Measurements from ENCODE around the gene NOXA1. TPM values are rescaled to one million over a fixed set of nuclear protein-coding genes. Genes with fewer than 3 reads are reported as not detected.

Gene NOXA1
- total and polyA plus RNA-seq, 2 of the 8 experiments (the other 6 are each of a cell fraction or from before 2014, with no cell fraction given): 0.34 to 0.91 TPM

- CTCF ChIA-PET (ENCODE audit: partially characterized antibody): interaction anchor here (0.7 to 1.3 kb wide), 7 partner anchors 12 to 155 kb away, joined by 3 to 5 read pairs (median 3); partner anchors contain the start of gene NRARP
- Histone ChIP-seq H3K27me3 (replicated peaks in 1 of 4; ENCODE audit: control insufficient read depth in 3 of 4, extremely low read depth in 1 of 4, insufficient read depth in 3 of 4, low read length in 3 of 4) (peaks cover 0 to 9% (median 3%) of the 10 kb centered on the region in 4 experiments; a peak in 4 of 7 replicates), H3K27ac (ENCODE audit: low read depth, low read length) (no peak overlapping the region), H2BK15ac (ENCODE audit: low read length) (no peak overlapping the region), H2AFZ (ENCODE audit: low read length) (no peak overlapping the region), H2BK12ac (ENCODE audit: low read depth, low read length) (no peak overlapping the region), H3K4ac (replicated peaks; ENCODE audit: insufficient read length, low read depth, low read length) (no peak overlapping the region), H3K79me1 (ENCODE audit: low read depth, low read length) (peaks cover 3% of the 10 kb centered on the region; the same call in 1 of the 2 replicates), H3K9ac (replicated peaks in 1 of 4; ENCODE audit: extremely low read depth in 1 of 4, low read depth in 3 of 4, low read length in 3 of 4) (no peak overlapping the region), H3K23me2 (ENCODE audit: low read depth, low read length) (peaks cover 15% of the 10 kb centered on the region; the same call in 1 of the 2 replicates), H3K18ac (ENCODE audit: extremely low read depth, low read length) (no peak overlapping the region), H4K20me1 (replicated peaks in 1 of 2; ENCODE audit: control insufficient read depth in 1 of 2, insufficient read depth in 2 of 2, low read length in 2 of 2) (peaks cover 0 to 13% of the 10 kb centered on the region in 2 experiments), H3K4me1 (replicated peaks in 1 of 4; ENCODE audit: control insufficient read depth in 3 of 4, insufficient read depth in 4 of 4, low read length in 3 of 4) (peaks cover 0 to 27% (median 21%) of the 10 kb centered on the region in 4 experiments; a peak in 6 of 7 replicates), H3K9me3 (ENCODE audit: insufficient read depth in 2 of 2, low read depth in 1 of 2, low read length in 1 of 2) (no peaks in the 10 kb centered on the region; a peak in 1 of 4 replicates), H3K56ac (replicated peaks; ENCODE audit: insufficient read length, low read depth, low read length) (no peak overlapping the region), H4K5ac (ENCODE audit: insufficient read length, low read depth, low read length) (no peak overlapping the region), H2BK5ac (ENCODE audit: low read depth, low read length) (no peak overlapping the region), H4K8ac (ENCODE audit: extremely low read depth, insufficient read depth, low read length) (no peak overlapping the region), H3K4me2 (ENCODE audit: insufficient read depth in 1 of 2, low read depth in 2 of 2, low read length in 2 of 2) (no peak overlapping the region), H3K36me3 (ENCODE audit: control insufficient read depth in 2 of 4, insufficient read depth in 4 of 4, low read length in 3 of 4) (peaks cover 0 to 14% (median 7%) of the 10 kb centered on the region in 4 experiments; a peak in 7 of 8 replicates), H2BK120ac (replicated peaks; ENCODE audit: low read depth, low read length) (no peak overlapping the region), H2AK5ac (ENCODE audit: low read depth, low read length) (no peak overlapping the region), H3K79me2 (ENCODE audit: control insufficient read depth in 1 of 2, insufficient read depth in 2 of 2, low read length in 2 of 2) (no peaks in the 10 kb centered on the region; a peak in 1 of 4 replicates), H2BK20ac (ENCODE audit: low read length) (no peak overlapping the region), H4K91ac (replicated peaks; ENCODE audit: insufficient read length, low read length) (no peak overlapping the region), H3K23ac (ENCODE audit: insufficient read length) (no peak overlapping the region), H3K4me3 (ENCODE audit: extremely low read depth in 1 of 4, insufficient read depth in 2 of 4, low read depth in 3 of 4, low read length in 4 of 4) (no peak overlapping the region), H3K14ac (ENCODE audit: insufficient read length) (no peak overlapping the region)
- DNase-seq (ENCODE audit: low read depth in 1 of 2, low spot score in 2 of 2): no peak
- TF ChIP-seq SAP30 (IDR thresholded peaks at IDR 0.05; ENCODE audit: insufficient read depth, insufficient replicate concordance, low read length): no peak
- WGBS, 2 experiments (ENCODE audit: extremely low coverage in 1 of 2, insufficient coverage in 1 of 2, insufficient read length in 1 of 2, insufficient replicate concordance in 2 of 2, low coverage in 1 of 2, low lambda C conversion rate in 2 of 2, missing lambda C conversion rate in 1 of 2): 89% methylated on average over 9 of the region's 10 CpGs; no CpG with 5 or more reads in 1 of the 2 experiments
- POLR2A ChIA-PET (ENCODE audit: partially characterized antibody): no interaction called here
- FAIRE-seq: no peak
Observed at GRCh38 chr9:137456864-137457405, 33.7 kb downstream of the NOXA1 start.
